ENCODE data around the gene FIBCD1. TPM values are rescaled to one million over a fixed set of nuclear protein-coding genes. Genes with fewer than 3 reads are reported as not detected.

FIBCD1 gene
- total RNA-seq, 2 experiments from 2014 or later, result not detected

DNA sequence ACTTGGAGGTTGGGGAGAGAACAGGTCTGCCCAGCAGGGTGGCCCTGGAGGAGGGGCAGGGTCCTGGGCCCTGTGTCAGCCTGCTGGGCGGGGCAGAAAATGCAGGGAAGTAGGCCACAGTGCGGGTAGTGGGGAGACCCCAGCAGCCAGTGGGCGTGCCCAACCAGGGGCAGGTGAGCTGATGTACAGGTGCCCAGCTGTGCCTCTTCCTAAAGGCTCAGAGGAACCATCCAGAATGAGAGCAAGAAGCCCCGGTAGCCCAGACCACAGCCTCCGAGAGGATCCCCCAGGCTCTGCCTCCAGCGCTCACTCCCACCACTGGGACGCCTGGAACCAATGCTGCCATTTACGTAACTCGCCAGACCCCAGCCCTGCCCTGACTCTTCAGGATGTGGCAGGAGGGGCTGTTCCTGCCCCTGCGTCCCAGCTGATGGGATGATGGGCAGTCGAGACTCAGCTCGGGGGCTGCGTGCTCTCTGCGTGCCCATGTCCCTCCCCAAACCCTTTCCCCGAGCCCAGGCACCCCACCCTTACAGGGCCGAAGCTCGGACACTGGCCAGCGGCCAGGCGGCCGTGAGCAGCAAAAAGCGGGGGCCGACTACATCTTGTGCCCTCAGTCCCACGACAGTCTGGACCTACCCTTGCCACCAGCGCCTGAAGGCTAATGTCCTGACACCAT is 24.5 kb downstream of the FIBCD1 start:
- H3K4me1 ChIP-seq (ENCODE audit: insufficient read depth, low read length, poor library complexity, severe bottlenecking), result no peaks in the 10 kb centered on the region
- BruUV-seq (replicated peaks), result no TSS peak
- CTCF ChIA-PET (ENCODE audit: unreplicated experiment), result no interaction called here

GRCh38 chr9:130913599-130914416 is 25.2 kb downstream of the FIBCD1 start:
- no TSS peak for BruUV-seq (replicated peaks)
- no peaks in the 10 kb centered on the region for H3K9me3 ChIP-seq (ENCODE audit: low read length)
- H3K4me2 ChIP-seq (ENCODE audit: low read length), result no peak overlapping the region
- intact Hi-C loops (cut with micrococcal nuclease; ENCODE audit: unreplicated experiment), result no loop called here
- no peaks in the 10 kb centered on the region for H3K79me2 ChIP-seq (ENCODE audit: insufficient read depth, low read depth, low read length)
- no peaks in the 10 kb centered on the region for H3K9me2 ChIP-seq (ENCODE audit: insufficient read depth, low read length)
- CTCF ChIA-PET (ENCODE audit: unreplicated experiment), result no interaction called here
- no peak overlapping the region for H3K4me3 ChIP-seq (ENCODE audit: low read depth, low read length, poor library complexity, severe bottlenecking)
- H2AFZ ChIP-seq (ENCODE audit: low read length), result no peak overlapping the region
- POLR2A ChIA-PET, result no interaction called here
- no peaks in the 10 kb centered on the region for H4K20me1 ChIP-seq (ENCODE audit: insufficient read depth, low read length)
- H3K27ac ChIP-seq (ENCODE audit: low read depth, low read length, poor library complexity, severe bottlenecking), result no peak overlapping the region
- DNase-seq (ENCODE audit: low spot score), result no peak
- H3K36me3 ChIP-seq (ENCODE audit: insufficient read depth, low read length), result no peaks in the 10 kb centered on the region
- no peaks in the 10 kb centered on the region for H3K4me1 ChIP-seq (ENCODE audit: insufficient read depth, low read length, poor library complexity, severe bottlenecking)
- no peak for TF ChIP-seq EZH2phosphoT487 (IDR thresholded peaks at IDR 0.05; ENCODE audit: borderline replicate concordance, low read depth, low read length)
- TF ChIP-seq, protein P1, sequence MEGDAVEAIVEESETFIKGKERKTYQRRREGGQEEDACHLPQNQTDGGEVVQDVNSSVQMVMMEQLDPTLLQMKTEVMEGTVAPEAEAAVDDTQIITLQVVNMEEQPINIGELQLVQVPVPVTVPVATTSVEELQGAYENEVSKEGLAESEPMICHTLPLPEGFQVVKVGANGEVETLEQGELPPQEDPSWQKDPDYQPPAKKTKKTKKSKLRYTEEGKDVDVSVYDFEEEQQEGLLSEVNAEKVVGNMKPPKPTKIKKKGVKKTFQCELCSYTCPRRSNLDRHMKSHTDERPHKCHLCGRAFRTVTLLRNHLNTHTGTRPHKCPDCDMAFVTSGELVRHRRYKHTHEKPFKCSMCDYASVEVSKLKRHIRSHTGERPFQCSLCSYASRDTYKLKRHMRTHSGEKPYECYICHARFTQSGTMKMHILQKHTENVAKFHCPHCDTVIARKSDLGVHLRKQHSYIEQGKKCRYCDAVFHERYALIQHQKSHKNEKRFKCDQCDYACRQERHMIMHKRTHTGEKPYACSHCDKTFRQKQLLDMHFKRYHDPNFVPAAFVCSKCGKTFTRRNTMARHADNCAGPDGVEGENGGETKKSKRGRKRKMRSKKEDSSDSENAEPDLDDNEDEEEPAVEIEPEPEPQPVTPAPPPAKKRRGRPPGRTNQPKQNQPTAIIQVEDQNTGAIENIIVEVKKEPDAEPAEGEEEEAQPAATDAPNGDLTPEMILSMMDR (conservative IDR thresholded peaks at IDR 0.05; ENCODE audit: low read length), result no peak

More for the DNA sequence above, 24.5 kb downstream of the FIBCD1 start:
- DNase-seq (ENCODE audit: low spot score), result no peak
- H3K36me3 ChIP-seq (ENCODE audit: insufficient read depth, low read length), result no peaks in the 10 kb centered on the region
- POLR2A ChIA-PET, result no interaction called here
- no peaks in the 10 kb centered on the region for H4K20me1 ChIP-seq (ENCODE audit: insufficient read depth, low read length)
- H3K9me3 ChIP-seq (ENCODE audit: low read length), result no peaks in the 10 kb centered on the region
- no peak overlapping the region for H2AFZ ChIP-seq (ENCODE audit: low read length)
- no peak overlapping the region for H3K4me2 ChIP-seq (ENCODE audit: low read length)
- H3K27ac ChIP-seq (ENCODE audit: low read depth, low read length, poor library complexity, severe bottlenecking), result no peak overlapping the region
- no peak overlapping the region for H3K4me3 ChIP-seq (ENCODE audit: low read depth, low read length, poor library complexity, severe bottlenecking)
- H3K9me2 ChIP-seq (ENCODE audit: insufficient read depth, low read length), result no peaks in the 10 kb centered on the region
- no peak for TF ChIP-seq EZH2phosphoT487 (IDR thresholded peaks at IDR 0.05; ENCODE audit: borderline replicate concordance, low read depth, low read length)
- TF ChIP-seq, protein P1 (conservative IDR thresholded peaks at IDR 0.05; ENCODE audit: low read length), result no peak
- H3K79me2 ChIP-seq (ENCODE audit: insufficient read depth, low read depth, low read length), result no peaks in the 10 kb centered on the region
- intact Hi-C loops (cut with micrococcal nuclease; ENCODE audit: unreplicated experiment), result no loop called here

All from OCI-LY7 (cell line).